Activated B cell treated with CpG ODN at 0.5 μM for 24 hours (primary cell): Measurements from ENCODE around the gene PTMS. TPM values are rescaled to one million over a fixed set of nuclear protein-coding genes. Genes with fewer than 3 reads are reported as not detected.

ENCODE experiments used
- ATAC-seq: fragments of 200-7000 bp; cut with Tn5 transposase; one replicate; pipeline ENCODE4 v1.10.0; 2021; ENCODE audit warnings: low read depth, mild to moderate bottlenecking, moderate library complexity
- CTCF ChIA-PET: fragments of 350-600 bp; sonication (Branson Sonifier 250); formaldehyde crosslinking; loops from one replicate; lab custom pipeline; 2021; ENCODE audit warnings: antibody characterized with exemption; lab: Charles Lee
- POLR2A ChIA-PET: fragments of 350-600 bp; sonication (Branson Sonifier 250); formaldehyde crosslinking; loops from one replicate; lab custom pipeline; 2021; ENCODE audit warnings: antibody characterized with exemption; lab: Charles Lee
- DNase-seq: peaks from one replicate; pipeline ENCODE4 v3.0.0; 2022
- H3K27ac Mint-ChIP-seq: one replicate; pipeline ENCODE4 v1.8.0; 2020; ENCODE audit warnings: mixed read lengths
- H3K27me3 Mint-ChIP-seq: one replicate; pipeline ENCODE4 v1.8.0; 2021; ENCODE audit warnings: mixed read lengths
- H3K36me3 Mint-ChIP-seq: one replicate; pipeline ENCODE4 v1.8.0; 2021; ENCODE audit warnings: low read depth, mixed read lengths
- H3K4me1 Mint-ChIP-seq: one replicate; pipeline ENCODE4 v1.8.0; 2021; ENCODE audit warnings: mixed read lengths
- H3K4me3 Mint-ChIP-seq: one replicate; pipeline ENCODE4 v1.8.0; 2020; ENCODE audit warnings: mild to moderate bottlenecking, mixed read lengths
- H3K9me3 Mint-ChIP-seq: one replicate; pipeline ENCODE4 v1.8.0; 2020; ENCODE audit warnings: mixed read lengths
- CTCF ChIP-seq: fragments of 200-600 bp; IDR thresholded peaks from one replicate; pipeline ENCODE4 v1.8.0; 2022; ENCODE audit warnings: antibody characterized with exemption, mild to moderate bottlenecking
- intact Hi-C: fragments of 100-400 bp; cut with micrococcal nuclease; formaldehyde crosslinking; loops from one replicate; pipeline ENCODE4 v1.15.1; 2024
- total RNA-seq: library from RNA; stranded (reverse); gene quantifications from 2 replicates; pipeline ENCODE4 v1.2.3, GENCODE V29; 2022

PTMS gene
- total RNA-seq, 1 donor from 2014 or later = 4.8 TPM

GRCh38 chr12:6820166-6820565 is 54.0 kb downstream of the PTMS start:
- H3K4me1 Mint-ChIP-seq = peaks cover 16% of the 10 kb centered on the region
- H3K27me3 Mint-ChIP-seq = peaks cover 38% of the 10 kb centered on the region
- no peak for TF ChIP-seq CTCF
- H3K4me3 Mint-ChIP-seq = no peak overlapping the region
- intact Hi-C loops = no loop called here
- H3K9me3 Mint-ChIP-seq = no peaks in the 10 kb centered on the region
- ChIA-PET POLR2A (interaction anchor here (0.5 kb wide), 1 partner anchor 97 kb away, joined by 15 read pairs; no protein-coding TSS in a partner anchor), CTCF (interaction anchor here (0.8 to 1.5 kb wide), 2 partner anchors 13 to 27 kb away, joined by 3 to 4 read pairs; no protein-coding TSS in a partner anchor)
- H3K36me3 Mint-ChIP-seq = no peaks in the 10 kb centered on the region
- H3K27ac Mint-ChIP-seq = no peak overlapping the region
- no peak for DNase-seq
- no peak for ATAC-seq

Other genes with a start within 250 kb of the PTMS start
- 1,003 and 1,033 TPM in 2 replicates for gene GAPDH, start 231.8 kb upstream of the PTMS start, total RNA-seq
- gene IFFO1, start 210.3 kb upstream of the PTMS start, total RNA-seq = 23.6 and 25.9 TPM in 2 replicates
- 114 and 121 TPM in 2 replicates for gene NOP2, start 198.1 kb upstream of the PTMS start, total RNA-seq
- 342 and 345 TPM in 2 replicates for gene CHD4, start 159.0 kb upstream of the PTMS start, total RNA-seq
- gene LPAR5, start 130.4 kb upstream of the PTMS start, total RNA-seq = 27.7 and 30.4 TPM in 2 replicates
- 5.4 and 7.7 TPM in 2 replicates for gene ACRBP, start 118.9 kb upstream of the PTMS start, total RNA-seq
- 31.6 and 39.2 TPM in 2 replicates for gene ING4, start 103.2 kb upstream of the PTMS start, total RNA-seq
- 81.7 and 98.6 TPM in 2 replicates for gene ZNF384, start 77.0 kb upstream of the PTMS start, total RNA-seq
- 0.24 and 0.40 TPM in 2 replicates for gene PIANP, start 65.5 kb upstream of the PTMS start, total RNA-seq
- gene COPS7A, start 42.3 kb upstream of the PTMS start, total RNA-seq = 28.1 and 35.8 TPM in 2 replicates
- gene MLF2, start 13.2 kb upstream of the PTMS start, total RNA-seq = 102 and 105 TPM in 2 replicates
- gene LAG3, start 6.2 kb downstream of the PTMS start, total RNA-seq = 0.12 TPM in 1 of 2 replicates, not detected in the other
- 0.22 and 0.32 TPM in 2 replicates for gene CD4, start 23.2 kb downstream of the PTMS start, total RNA-seq
- gene GPR162, start 55.5 kb downstream of the PTMS start, total RNA-seq = not detected in 2 replicates
- gene P3H3, start 62.0 kb downstream of the PTMS start, total RNA-seq = not detected in 2 replicates
- gene GNB3, start 74.6 kb downstream of the PTMS start, total RNA-seq = 0.51 and 0.60 TPM in 2 replicates
- 1.2 and 1.6 TPM in 2 replicates for gene CDCA3, start 84.9 kb downstream of the PTMS start, total RNA-seq
- gene USP5, start 85.8 kb downstream of the PTMS start, total RNA-seq = 108 and 110 TPM in 2 replicates
- gene TPI1, start 101.2 kb downstream of the PTMS start, total RNA-seq = 306 and 318 TPM in 2 replicates
- gene SPSB2, start 106.9 kb downstream of the PTMS start, total RNA-seq = 14.4 and 16.2 TPM in 2 replicates
- 7.7 and 8.8 TPM in 2 replicates for gene LRRC23, start 138.5 kb downstream of the PTMS start, total RNA-seq
- gene ENO2, start 148.2 kb downstream of the PTMS start, total RNA-seq = 20.9 and 31.0 TPM in 2 replicates
- 42.8 and 50.9 TPM in 2 replicates for gene ATN1, start 161.6 kb downstream of the PTMS start, total RNA-seq
- not detected in 2 replicates for gene RNU7-1, start 177.5 kb downstream of the PTMS start, total RNA-seq
- 54.8 and 63.4 TPM in 2 replicates for gene C12orf57, start 177.7 kb downstream of the PTMS start, total RNA-seq
- 371 and 393 TPM in 2 replicates for gene PTPN6, start 185.0 kb downstream of the PTMS start, total RNA-seq
- 240 and 255 TPM in 2 replicates for gene PHB2, start 204.3 kb downstream of the PTMS start, total RNA-seq
- gene EMG1, start 204.6 kb downstream of the PTMS start, total RNA-seq = 89.2 and 91.1 TPM in 2 replicates